Stimulated activated CD4-positive, alpha-beta T cell treated with anti-CD3 and anti-CD28 coated beads, TNF-alpha, amount 100 ng/mL, for 48 hours (primary cell): ENCODE data around the gene LHX8.

ENCODE experiments used
- DNase-seq, 3 donors: peaks; one replicate each; pipeline ENCODE4 v3.0.0-alpha.2; 2020; ENCODE audit warnings: low read depth in 3 of 3

Gene LHX8

GRCh38 chr1:75203415-75204277 is 69.5 kb downstream of the LHX8 start:
- no peak for DNase-seq

- DNase-seq: no peak
These were observed 74.7 kb downstream of the LHX8 start for GRCh38 chr1:75208862-75209261.
